Panc1 (cell line): Measurements from ENCODE around the gene GRK6.

ENCODE experiments used
- CTCF ChIP-seq: fragments of 450-650 bp; IDR thresholded peaks from 2 replicates; pipeline ENCODE4 v1.5.1; 2017; ENCODE audit warnings: mild to moderate bottlenecking
- POLR2AphosphoS5 ChIP-seq: IDR thresholded peaks from 2 replicates; pipeline ENCODE4 v1.6.1; 2012; ENCODE audit warnings: mild to moderate bottlenecking, low read depth, low read length, moderate library complexity
- REST ChIP-seq, 2 experiments: IDR thresholded peaks; 2 replicates each; pipeline ENCODE4 v1.6.1; 2011 to 2012; ENCODE audit warnings: low read depth in 2 of 2, control low read depth in 1 of 2, low read length in 1 of 2, mild to moderate bottlenecking in 1 of 2, moderate library complexity in 1 of 2; ENCODE audit not compliant: insufficient read depth in 1 of 2
- SIN3A ChIP-seq: IDR thresholded peaks from 2 replicates; pipeline ENCODE4 v1.6.1; 2012; ENCODE audit warnings: low read depth, mild to moderate bottlenecking, low read length, moderate library complexity, borderline replicate concordance; ENCODE audit not compliant: insufficient read depth
- TCF7L2 ChIP-seq: IDR thresholded peaks from 2 replicates; pipeline ENCODE4 v1.6.1; 2011; ENCODE audit warnings: mild to moderate bottlenecking, low read depth, low read length, inconsistent platforms

- TF ChIP-seq CTCF, result no peak
- no peak for TF ChIP-seq POLR2AphosphoS5
- no peak for TF ChIP-seq REST (IDR thresholded peaks at IDR 0.05; ENCODE audit: insufficient read depth in 1 of 2, low read depth in 2 of 2, low read length in 1 of 2)
- TF ChIP-seq TCF7L2, result no peak
- no peak for TF ChIP-seq SIN3A
These were observed 40.4 kb downstream of the GRK6 start for GRCh38 chr5:177466861-177467260.
